Left lung (tissue), 10 donors: Measurements from ENCODE around the gene EHD3. TPM values are rescaled to one million over a fixed set of nuclear protein-coding genes. Genes with fewer than 3 reads are reported as not detected.

Experiments
- ATAC-seq: fragments of 200-7000 bp; cut with Tn5 transposase; one replicate; pipeline ENCODE4 v1.9.1; 2020; ENCODE audit warnings: moderate library complexity
- DNase-seq, 4 donors: peaks; one replicate each; pipeline ENCODE4 v3.0.0-alpha.2; 2013 to 2020
- H3K27ac ChIP-seq, 2 donors: fragments of 200-600 bp; sonication (generic) in 1 of 2; one replicate each; pipeline versions ENCODE4 v1.5.0 to v1.8.0; 2020 to 2021
- H3K27me3 ChIP-seq, 2 donors: fragments of 200-600 bp; sonication (generic) in 1 of 2; one replicate each; pipeline versions ENCODE4 v1.5.0 to v1.8.0; 2020 to 2021
- H3K36me3 ChIP-seq, 2 donors: fragments of 200-600 bp; sonication (generic) in 1 of 2; one replicate each; pipeline versions ENCODE4 v1.5.0 to v1.8.0; 2020 to 2021
- H3K4me1 ChIP-seq, 2 donors: fragments of 200-600 bp; one replicate each; pipeline ENCODE4 v1.8.0; 2021
- H3K4me3 ChIP-seq, 2 donors: fragments of 200-600 bp; sonication (generic) in 1 of 2; one replicate each; pipeline versions ENCODE4 v1.5.0 to v1.8.0; 2020 to 2021; ENCODE audit warnings: mild to moderate bottlenecking in 1 of 2
- H3K9me3 ChIP-seq, 2 donors: fragments of 200-600 bp; sonication (generic) in 1 of 2; one replicate each; pipeline versions ENCODE4 v1.5.0 to v1.8.0; 2020 to 2021
- CTCF ChIP-seq, 2 donors: fragments of 200-600 bp; sonication (generic) in 1 of 2; IDR thresholded peaks; one replicate each; pipeline versions ENCODE4 v1.5.0 to v1.8.0; 2021; ENCODE audit warnings: antibody characterized with exemption in 2 of 2
- intact Hi-C, 2 donors: fragments of 100-400 bp; cut with DNase I; formaldehyde crosslinking; loops; one replicate each; pipeline versions ENCODE4 v1.11.2 to v1.14.2; 2022
- polyA plus RNA-seq, 6 donors: library from polyadenylated mRNA; unstranded; fragments of 120-200 nt; gene quantifications; one replicate each; pipeline ENCODE4 v1.2.1, GENCODE V29; 2013; ENCODE audit not compliant: insufficient read length in 6 of 6
- total RNA-seq, 2 donors: library from RNA; stranded (reverse); fragmentation: NEBNext Ultra II Directional; extraction: Animal tissue kit (Norgen Biotek cat#: 25700); gene quantifications; one replicate each; pipeline ENCODE4 v1.2.1, GENCODE V29; 2021
- donor health status: DM: no; HTN: yes; CAD: no.
- donor health status: DM: no; HTN: no; CAD: no.

EHD3 gene
- total and polyA plus RNA-seq, 8 donors: 6.8 to 12.1 (median 8.9) TPM

GRCh38 chr2:31300309-31300708, 66.4 kb downstream of the EHD3 start:
- Histone ChIP-seq H3K36me3 (no peaks in the 10 kb centered on the region), H3K9me3 (no peaks in the 10 kb centered on the region), H3K4me3 (no peak overlapping the region), H3K27ac (no peak overlapping the region), H3K4me1 (peaks cover 0 to 8% of the 10 kb centered on the region in 2 donors), H3K27me3 (no peaks in the 10 kb centered on the region)
- intact Hi-C loops: no loop called here
- no peak for DNase-seq
- no peak for ATAC-seq
- TF ChIP-seq CTCF (IDR thresholded peaks at IDR 0.05): no peak

GRCh38 chr2:31302940-31303563, 69.1 kb downstream of the EHD3 start:
- intact Hi-C loops: no loop called here
- no peaks in the 10 kb centered on the region for H3K9me3 ChIP-seq
- DNase-seq: peak in 2 of 4 donors; percentile 75 to 84
- TF ChIP-seq CTCF (IDR thresholded peaks at IDR 0.05): no peak
- ATAC-seq: no peak
- peaks cover 0 to 1% of the 10 kb centered on the region in 2 donors for H3K4me1 ChIP-seq
- no peaks in the 10 kb centered on the region for H3K36me3 ChIP-seq
- H3K27me3 ChIP-seq: no peaks in the 10 kb centered on the region
- H3K27ac ChIP-seq: no peak overlapping the region
- H3K4me3 ChIP-seq: no peak overlapping the region

DNA sequence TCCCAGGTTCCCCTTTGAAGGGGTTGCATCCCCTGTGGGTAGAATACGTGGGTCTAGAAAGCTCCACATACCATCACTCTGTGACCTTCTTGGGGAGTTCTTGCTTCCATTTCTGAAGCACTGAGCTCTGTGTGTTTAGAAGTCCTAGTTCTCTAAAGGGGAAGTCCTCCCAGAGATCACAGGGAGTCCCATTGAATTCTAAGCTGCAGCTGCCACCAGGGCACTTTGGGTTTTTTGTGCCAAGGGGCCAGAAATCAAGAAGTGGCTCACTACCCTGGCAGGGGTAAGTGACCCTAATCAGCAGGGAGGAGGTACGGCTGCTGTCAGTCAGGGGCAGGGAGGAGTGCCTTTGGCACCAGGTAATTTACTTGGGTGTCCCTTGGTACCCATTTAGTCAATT, 70.9 kb downstream of the EHD3 start:
- Histone ChIP-seq H3K27ac (no peak overlapping the region), H3K4me3 (no peak overlapping the region), H3K27me3 (no peaks in the 10 kb centered on the region), H3K36me3 (no peaks in the 10 kb centered on the region), H3K4me1 (no peaks in the 10 kb centered on the region), H3K9me3 (peaks cover 0 to 7% of the 10 kb centered on the region in 2 donors)
- DNase-seq (no peak), ATAC-seq (no peak)
- intact Hi-C loops: no loop called here
- no peak for TF ChIP-seq CTCF (IDR thresholded peaks at IDR 0.05)

- Histone ChIP-seq H3K4me3 (no peak overlapping the region), H3K9me3 (peaks cover 0 to 7% of the 10 kb centered on the region in 2 donors), H3K27ac (no peak overlapping the region), H3K27me3 (no peaks in the 10 kb centered on the region), H3K4me1 (peaks cover 0 to 8% of the 10 kb centered on the region in 2 donors), H3K36me3 (no peaks in the 10 kb centered on the region)
- DNase-seq (no peak), ATAC-seq (no peak)
- intact Hi-C loops: no loop called here
- no peak for TF ChIP-seq CTCF (IDR thresholded peaks at IDR 0.05)
Observed at GRCh38 chr2:31312898-31313297, 78.9 kb downstream of the EHD3 start.

DNA sequence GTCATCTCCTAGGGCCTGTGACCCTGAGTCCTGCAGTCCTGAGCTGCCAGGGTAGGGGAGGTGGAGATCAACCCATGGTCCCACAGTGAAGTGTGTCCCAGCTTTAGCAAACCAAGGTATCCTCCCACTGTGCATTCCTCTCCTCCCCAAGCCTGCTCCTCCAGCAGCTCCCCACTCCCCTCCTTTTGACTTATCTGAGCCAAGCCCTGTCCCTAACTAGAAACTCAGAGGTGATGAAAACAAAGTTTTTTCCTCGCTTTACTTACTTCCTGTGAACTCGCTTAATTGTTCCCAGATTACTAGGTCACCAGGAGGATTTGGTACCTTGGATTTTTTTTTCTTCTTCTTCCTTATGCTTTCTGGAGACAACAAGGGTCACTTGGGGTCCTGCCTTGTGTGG, 80.8 kb downstream of the EHD3 start:
- H3K4me3 ChIP-seq: no peak overlapping the region
- H3K27ac ChIP-seq: no peak overlapping the region
- TF ChIP-seq CTCF (IDR thresholded peaks at IDR 0.05): no peak
- peaks cover 12 to 27% of the 10 kb centered on the region in 2 donors for H3K4me1 ChIP-seq
- intact Hi-C loops: no loop called here
- H3K36me3 ChIP-seq: no peaks in the 10 kb centered on the region
- no peak for ATAC-seq
- H3K27me3 ChIP-seq: no peaks in the 10 kb centered on the region
- no peak for DNase-seq
- peaks cover 0 to under 1% of the 10 kb centered on the region in 2 donors for H3K9me3 ChIP-seq
